K562 treated with DMSO at 1 percent for 12 hours (cell line): ENCODE results near the gene EFHC2. TPM values are rescaled to one million over a fixed set of nuclear protein-coding genes. Genes with fewer than 3 reads are reported as not detected.

ENCODE experiments used
- total RNA-seq: library from RNA; unstranded; fragments of 300-600 nt; gene quantifications from 2 replicates; pipeline ENCODE4 v1.2.3, GENCODE V29; 2022; ENCODE audit not compliant: insufficient read depth

The EFHC2 gene, protein sequence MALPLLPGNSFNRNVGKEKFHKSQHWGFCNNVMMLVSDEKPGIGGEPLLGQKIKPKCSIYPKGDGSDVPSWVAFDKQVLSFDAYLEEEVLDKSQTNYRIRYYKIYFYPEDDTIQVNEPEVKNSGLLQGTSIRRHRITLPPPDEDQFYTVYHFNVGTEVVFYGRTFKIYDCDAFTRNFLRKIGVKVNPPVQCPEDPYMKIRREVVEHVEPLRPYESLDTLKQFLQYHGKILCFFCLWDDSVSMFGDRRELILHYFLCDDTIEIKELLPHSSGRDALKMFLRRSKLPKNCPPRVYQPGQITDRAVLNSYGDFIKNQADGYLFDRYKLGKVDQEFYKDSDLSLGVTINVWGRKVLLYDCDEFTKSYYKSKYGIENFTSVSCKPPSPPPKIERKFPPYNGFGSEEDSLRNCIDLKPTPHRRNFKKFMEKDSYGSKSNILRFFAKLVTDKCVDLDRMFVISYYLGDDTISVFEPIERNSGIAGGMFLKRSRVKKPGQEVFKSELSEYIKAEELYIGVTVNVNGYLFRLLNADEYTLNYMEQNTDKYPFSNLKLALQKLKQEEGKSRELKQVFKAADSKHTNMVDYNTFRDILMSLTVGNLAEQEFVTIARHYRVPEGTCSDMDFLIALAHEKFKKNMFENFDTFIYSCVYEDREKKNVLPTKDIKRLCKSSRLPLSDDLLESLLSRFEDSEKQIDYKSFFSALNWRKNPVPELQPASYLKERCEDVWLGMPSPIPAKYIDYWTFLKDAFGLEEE
- 1.5 and 1.7 TPM in 2 replicates for total RNA-seq

DNA sequence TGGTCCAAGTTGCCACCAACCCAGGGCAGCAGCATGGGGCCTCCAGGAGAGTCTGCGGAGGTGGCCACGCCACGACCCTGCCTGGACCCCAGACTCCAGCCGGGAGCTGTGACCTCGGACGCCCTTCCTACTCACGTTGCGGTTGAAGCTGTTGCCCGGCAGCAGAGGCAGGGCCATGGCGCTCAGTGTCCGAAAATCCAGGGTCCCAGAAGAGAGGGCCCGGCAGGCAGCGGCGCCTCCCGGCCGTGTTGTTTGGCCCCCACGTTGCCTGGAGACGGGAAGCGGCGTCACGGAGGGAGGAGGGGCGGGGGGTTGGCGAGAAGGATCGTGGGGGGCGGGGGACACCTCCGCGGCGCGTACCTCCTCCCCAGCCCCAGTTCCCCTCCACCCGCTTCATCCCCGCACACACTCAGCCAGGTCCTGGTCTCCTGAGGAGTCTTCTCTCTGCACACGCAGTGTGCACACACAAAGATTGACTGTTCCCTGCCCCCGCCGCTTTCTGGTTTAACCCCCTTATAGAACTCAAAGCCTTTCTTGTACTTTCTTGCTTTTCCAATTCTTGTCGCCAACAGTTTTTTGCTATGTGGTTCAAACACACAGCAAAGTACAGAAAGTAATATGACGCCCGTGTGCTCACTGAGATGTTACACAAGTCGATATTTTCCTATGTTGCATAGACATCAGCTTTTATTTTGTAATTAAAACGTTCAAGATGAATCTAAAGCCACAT is at the start of gene EFHC2:
EFHC2 (minus strand) TSS at position 261 of the 730 bp plus-strand sequence; CDS start at position 177, 84 bp downstream.

Other genes with a start within 250 kb of the EFHC2 start
- gene FUNDC1, start 199.2 kb upstream of the EFHC2 start, total RNA-seq, result 17.7 and 19.3 TPM in 2 replicates